Stimulated activated CD4-positive, alpha-beta T cell treated with anti-CD3 and anti-CD28 coated beads, TNF-alpha, amount 100 ng/mL, for 24 hours (primary cell): ENCODE measurements around the gene PHF19.

Experiments
- DNase-seq, 3 experiments: peaks; one replicate each; pipeline ENCODE4 v3.0.0-alpha.2; 2020; ENCODE audit warnings: low read depth in 3 of 3

PHF19 gene

DNA sequence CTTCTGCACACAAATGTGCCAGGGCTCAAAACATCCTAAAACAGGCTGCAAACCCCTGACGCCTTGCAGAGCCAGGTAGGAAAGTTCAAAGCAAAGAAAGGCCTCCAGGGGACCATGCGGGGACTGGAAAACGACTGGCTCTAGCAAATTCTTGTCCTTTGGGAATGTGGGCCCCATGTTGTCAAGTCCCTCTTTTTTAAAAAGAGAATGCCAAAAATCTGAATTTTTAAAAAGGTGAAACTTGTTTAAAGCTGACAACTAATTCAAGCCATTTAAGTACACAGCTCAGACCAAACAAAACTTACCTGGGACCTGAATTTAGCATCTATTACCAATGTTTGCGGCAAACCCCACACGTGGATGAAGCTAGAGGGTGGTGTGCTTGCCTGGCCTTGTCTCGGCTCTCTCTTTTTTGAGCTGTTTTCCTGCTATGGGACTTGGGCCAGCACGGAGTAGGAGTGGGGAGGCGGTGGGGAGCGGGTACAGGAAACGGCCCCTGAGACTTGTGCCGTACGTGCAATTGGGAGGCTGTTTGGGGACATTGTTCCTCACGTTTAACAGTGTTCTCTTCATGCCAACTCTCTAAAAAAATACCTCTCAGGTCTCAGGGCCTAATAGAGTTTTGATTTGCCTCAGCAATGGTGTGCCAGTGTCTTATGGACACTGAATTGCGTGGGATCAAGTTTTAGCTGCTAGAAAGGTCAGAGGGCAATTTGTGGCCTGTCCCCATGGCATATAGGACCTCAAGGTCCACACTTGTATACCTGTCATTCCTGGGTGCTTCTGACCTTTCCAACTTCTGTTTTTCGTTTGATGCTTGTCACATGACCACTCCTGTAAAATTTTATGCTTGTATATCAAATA, 15.1 kb upstream of the PHF19 start:
- no peak for DNase-seq

DNA sequence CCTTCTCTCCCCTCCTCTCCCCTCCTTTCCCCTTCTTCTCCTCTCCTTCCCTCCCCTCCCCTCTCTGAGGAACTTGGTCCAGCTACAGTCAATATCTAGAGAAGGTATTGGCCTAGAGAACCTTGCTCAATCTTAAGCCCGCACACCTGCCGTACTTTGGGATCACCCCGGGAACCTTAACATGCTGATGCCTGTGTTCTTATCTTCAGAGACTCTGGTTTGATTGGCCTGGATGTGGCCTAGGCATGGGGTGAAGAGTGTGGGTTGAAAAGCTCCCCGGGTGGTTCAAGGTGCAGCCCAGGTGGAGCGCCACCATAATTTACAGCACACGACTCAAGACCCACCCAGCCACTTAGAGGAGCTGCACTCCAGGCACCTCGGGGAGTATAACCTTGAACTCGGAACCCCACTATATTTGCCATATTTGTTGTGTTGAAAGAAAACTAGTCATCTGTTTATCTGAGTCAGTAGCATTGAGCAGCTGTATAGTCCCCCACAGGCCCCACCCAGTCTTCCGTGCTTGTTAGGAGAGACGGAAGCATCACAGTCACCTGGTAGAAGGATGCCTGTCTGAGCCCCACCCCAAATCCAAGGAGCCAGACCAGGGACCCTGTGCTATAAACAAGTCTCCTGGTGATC, 14.4 kb upstream of the PHF19 start:
- DNase-seq, result peak in 1 of 3 experiments; percentile 68

DNA sequence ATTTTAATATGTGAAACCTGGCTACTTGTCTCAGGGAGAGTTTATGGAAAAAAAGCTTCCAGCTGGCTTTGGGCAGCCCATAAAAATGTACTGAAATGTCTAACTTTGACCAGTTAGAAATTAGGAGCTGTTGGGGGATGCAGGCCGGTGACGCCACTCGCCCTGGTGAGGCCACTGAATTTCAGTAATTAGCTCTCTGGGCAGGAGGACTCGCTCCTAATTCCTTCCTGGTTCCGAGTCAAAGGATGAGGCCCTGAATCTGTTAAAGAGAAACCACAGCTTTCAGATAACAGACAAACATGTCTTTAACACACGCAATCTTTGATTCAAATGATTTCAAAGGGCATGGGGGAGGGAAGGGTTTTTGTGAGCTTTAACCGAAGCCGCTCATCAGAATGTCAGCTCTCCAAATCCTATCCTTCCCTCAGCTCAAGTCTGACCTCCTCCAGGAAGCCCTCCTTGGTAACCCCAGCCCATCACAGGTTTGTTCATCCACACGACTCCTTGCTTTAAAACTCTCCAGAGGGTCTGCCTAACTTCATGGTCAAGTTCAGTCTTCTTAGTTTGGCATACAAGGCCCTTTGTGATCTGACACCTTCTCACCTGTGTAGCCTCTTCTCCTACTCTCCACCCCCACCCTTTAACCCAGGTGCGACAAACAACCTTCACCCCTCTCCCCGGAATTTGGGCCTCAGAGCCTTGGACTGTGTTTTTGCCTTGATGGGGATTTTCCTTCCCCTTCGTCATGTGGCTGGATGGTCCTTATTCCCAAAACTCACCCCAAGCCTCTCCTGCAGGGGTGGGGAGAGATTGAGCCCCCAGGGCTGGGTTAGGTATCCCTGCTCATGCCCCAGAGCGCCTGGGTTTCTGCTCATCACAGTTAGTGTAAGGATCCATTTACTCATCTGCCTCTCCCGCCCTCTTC, 13.6 kb upstream of the PHF19 start:
- DNase-seq, result no peak

DNA sequence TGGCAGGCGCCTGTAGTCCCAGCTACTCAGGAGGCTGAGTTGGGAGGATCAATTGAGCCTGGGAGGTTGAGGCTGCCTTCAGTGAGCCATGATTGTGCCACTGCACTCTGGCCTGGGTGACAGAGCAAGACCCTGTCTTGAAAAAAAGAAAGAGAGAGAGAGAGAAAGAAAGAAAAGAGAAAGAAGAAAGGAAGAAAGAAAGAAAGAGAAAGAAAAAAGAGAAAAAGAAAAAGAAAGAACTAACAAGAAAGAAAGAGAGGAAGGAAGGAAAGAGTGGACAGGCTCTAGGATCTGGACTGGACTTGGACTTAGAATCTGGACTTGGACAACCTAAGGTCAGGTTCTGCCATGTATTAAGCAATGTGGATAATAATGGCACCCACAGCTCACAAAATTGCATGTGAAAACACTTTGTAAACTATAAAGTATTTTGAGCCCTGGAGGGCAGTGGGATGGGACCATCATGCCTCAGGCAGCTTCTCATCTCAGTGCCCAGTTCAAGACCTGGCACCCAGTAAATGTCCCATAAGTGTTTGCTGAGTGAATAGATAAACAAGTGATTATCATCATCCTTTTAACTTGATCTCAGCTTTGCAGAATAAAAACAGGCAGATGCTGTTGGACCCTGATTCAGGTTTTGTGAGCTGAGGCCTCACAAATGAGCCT, 12.8 kb upstream of the PHF19 start:
- no peak for DNase-seq

DNA sequence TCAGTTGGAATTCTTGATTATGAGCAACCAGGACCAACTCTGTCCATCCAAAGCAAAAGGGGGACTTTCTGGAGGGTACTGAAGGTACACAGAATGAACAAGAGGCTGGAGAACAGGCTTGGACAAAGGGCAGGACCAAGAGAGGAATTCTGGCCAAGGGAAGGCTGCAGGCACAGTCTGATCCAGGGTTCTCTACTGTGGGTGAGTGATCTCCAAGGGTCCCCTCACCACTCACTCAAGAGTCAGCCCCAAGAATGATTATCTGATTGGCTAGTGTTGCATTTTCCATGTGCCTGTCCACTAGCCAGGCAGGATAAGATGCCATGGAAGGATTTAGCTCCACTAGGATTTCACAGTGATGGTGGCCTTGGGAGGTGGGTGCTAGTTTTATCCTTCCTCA, 11.6 kb upstream of the PHF19 start:
- no peak for DNase-seq

DNA sequence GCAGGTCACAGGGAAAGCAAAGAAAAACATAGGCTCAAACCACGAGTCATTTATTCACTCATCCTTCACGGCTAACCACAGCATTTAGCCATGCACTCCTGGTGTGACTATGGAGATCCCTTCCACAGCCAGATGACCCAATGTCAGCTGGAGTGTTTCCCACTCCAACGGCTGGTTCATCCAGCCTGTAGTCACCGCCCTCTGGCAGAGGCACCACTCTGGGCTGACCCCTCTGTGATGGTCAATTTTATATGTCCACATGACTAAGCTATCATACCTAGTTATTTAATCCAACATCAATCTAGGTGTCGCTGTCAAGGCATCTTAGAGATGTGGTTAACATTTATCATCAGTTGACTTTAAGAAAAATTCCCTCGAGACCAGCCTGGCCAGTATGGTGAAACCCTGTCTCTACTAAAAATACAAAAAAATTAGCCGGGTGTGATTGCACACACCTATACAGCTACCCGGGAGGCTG, 9.5 kb upstream of the PHF19 start:
- DNase-seq, result no peak

DNA sequence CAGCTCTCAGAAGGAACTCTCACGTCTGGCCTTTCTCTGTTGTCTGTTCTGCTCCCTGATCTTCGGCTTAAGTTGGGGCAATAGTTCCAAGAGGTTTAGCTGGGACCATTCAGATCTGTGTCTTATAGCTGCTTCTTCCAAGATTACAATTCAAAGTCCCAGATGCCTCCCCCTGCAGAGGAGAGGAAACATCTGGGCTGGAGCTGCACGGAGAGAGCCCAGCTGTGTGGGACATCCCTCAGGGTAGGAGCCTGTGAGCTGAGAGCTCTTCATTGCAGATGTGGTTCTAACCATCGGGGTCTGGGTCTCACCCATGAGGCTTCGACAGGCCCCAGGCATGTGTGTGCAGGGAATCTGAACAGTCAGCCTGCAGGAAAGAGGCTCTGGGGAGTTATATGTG, 9.0 kb upstream of the PHF19 start:
- DNase-seq, result no peak

DNA sequence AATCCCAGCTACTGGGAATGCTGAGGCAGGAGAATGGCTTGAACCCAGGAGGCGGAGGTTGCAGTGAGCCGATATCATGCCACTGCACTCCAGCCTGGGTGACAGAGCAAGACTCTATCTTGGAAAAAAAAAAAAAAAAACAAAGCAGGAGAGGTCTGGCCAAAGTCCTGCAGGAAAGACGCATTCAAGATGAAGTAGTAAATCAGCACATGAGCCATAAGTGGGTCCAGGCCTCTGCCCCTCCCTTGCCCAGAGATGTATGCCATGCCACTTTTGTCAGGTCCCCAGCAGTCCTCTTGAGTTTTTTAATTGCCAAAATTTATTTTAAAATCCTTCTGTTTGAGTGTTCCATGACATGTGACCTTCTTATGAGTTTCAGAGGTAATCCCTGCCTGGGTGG, 8.5 kb upstream of the PHF19 start:
- no peak for DNase-seq

DNA sequence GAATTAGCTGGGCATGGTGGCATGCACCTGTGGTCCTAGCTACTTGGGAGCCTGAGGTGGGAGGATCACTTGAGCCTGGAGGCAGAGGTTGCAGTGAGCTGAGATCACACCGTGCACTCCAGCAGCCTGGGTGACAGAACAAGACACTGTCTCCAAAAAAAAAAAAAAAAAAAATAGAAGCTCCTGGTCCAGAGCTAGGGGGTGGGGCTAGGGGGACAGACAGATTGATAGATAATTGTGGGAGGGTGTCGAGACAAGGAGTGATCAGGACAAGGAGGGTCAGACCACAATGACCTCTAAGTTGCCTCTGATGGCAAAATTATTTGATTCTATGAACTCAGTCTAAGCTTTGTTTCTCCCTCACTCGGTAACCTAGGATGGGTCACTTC, 6.6 kb upstream of the PHF19 start:
- no peak for DNase-seq

DNA sequence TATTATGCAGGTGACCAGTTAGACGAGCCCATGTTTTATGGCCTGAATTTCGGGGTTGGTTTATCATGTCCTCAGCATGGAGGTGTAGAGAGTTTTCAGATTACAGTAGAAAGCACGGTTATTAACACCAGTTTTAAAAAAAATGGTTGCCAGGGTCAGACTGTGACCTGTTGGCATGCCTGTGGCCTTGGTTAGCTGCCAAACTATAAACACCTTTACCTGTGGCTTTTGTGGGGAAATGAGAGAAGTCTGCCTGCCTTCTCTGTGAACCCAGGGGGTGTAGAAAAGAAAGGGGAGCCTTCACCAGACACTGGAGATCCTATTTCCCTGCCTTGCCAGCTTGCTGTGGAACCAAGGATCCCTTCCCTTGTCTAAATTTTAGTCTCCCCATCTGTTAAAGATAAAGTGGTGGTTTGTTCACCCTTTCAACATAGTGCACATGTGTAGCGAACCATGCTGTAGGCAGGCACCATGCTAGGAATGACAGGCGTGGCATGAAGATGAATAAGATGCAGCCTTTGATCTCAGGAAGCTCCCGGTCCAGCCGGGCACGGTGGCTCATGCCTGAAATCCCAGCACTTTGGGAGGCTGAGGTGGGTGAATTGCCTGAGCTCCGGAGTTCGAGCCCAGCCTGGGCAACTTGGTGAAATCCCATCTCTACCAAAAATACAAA, 6.1 kb upstream of the PHF19 start:
- DNase-seq, result no peak

DNA sequence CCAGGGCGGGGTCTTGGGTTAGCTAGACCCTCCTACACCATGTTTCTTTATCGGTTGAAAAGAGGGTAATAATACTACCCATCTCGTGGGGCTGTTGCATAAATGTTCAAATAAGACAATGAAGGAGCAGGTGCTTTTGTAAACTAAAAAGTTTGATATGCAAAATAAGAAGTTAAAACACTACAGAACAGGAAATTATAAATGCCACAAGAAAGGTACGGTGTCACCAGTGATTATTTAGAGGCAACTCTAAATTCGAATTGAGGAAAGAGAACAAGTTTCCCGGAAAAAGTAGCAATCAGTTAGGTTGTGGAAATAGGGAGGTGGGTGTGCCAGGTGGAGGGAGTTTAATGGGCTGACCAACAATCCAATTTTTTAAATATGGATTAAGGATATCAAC, 2.5 kb upstream of the PHF19 start:
- no peak for DNase-seq

DNA sequence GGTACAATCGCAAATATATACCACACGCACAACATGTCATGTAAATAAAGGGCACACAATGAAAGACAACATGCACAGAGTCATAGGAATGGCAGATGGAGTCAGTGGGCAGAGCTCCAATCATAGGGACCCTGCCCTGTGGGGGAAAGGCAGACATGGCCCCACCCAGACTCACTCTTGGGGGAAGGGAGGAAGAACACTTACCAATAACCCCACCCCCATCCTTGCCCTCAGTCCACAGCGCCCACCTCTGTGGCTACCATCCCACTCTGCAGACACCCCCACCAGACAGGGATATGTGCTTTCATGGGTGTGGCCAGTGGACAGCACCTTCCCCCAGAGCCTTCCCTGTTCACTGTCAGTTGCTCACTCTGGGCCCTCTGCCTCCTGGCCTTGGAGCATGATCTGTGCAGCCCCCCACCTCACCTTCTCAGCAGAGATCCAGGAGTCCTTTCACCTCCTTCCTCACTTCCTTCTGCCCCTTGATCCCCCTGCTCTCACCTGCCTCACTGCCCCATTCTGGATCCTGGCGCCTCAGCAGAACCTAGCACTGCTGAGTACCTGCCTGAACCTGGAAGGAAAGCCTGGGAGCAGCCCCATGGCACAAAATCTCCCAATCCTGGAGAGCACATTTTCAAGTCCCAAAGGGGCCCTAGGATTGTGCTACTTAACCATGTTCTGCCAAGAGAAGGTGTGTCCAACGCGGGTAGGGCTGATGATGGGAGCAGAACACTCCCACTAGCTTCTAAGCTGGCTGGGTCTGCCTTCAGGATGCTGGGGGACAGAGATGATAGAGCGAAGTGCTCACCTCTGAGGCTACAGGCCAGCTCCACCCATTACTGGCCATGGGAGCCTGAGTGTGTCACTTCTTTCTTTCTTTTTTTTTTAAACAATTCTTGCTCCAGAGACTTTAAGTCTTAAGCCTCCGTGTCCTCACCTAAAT, 1.5 kb upstream of the PHF19 start:
- DNase-seq, result no peak

DNA sequence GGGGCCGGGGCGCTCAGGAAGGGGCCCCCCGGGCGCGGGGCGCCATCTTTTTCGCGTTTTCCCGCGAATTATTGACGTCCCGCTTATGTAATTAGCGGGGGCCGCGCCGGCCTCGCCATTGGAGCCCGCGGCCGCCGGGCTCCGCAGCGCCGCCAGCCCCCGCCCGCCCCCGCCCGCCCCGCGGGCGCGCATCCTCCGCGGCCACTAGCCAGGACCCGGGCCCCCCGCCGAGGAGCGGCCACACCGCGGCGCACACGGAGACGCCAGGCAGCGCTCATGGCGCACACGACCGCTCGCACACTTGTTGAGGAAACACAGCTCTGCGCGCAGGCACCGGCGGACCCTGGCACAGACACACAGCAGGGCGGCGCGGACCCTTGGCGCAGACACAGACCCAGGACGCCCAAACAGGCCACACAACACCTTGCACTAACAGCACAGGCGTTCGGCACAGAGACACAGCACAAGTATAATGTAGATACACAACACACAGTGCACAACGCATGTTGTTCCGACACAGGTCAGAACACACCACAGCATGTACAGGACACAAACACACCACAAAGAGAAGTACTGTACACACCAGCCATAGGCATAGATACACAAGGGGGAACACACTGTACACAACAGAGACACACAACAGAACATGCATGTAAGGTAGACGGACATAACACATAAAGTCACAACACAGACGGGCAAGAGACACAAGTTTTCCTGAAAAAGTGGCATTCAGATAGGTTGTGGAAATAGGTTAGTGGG, 467 bp upstream of the PHF19 start:
- DNase-seq, result peak in 2 of 3 experiments; percentile 49 to 81

DNA sequence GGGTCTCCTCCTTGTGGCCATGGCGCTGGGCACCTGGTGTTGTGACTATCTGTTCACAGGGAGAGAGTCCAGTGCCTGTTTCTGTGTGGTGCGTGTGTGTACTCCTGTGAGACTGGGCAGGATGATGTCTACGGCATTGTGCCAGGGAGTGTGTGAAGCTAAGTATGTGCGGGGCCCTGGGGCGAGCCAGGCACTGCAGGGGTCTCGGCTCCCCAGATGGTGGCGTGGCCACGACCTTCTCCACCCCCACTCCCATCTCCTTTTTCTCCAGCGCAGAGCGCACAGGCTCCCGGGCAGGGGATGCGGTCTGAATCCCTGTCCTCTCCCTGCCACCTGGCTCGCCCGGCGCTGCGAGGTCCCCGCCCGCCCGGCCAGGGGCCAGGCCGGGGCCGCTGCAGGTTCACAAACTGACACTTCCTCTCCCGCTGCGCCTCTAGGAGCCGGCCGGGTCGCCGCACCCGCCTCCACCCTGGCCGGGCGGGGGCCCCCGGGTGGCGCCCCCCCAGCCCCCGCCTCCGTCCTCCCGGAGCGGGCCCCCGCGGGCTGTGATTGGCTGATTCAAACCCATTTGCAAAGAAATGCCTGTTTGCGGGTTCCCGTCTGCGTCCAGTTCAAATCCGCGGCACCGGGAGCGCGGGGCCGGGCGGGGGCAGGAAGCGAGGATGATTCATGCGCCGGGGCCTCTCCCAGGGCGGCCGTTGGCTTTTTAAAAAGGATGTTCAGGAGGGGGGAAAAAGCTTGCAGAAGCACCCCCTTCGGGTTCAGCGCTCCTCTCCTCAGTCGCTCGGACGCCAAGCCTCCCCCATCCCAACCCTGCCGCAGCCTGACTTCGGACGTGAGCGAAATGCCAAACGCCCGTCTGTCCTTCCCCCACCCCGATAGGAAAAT, 790 bp downstream of the PHF19 start:
- peak; percentile 64 to 92 (median 73) for DNase-seq

DNA sequence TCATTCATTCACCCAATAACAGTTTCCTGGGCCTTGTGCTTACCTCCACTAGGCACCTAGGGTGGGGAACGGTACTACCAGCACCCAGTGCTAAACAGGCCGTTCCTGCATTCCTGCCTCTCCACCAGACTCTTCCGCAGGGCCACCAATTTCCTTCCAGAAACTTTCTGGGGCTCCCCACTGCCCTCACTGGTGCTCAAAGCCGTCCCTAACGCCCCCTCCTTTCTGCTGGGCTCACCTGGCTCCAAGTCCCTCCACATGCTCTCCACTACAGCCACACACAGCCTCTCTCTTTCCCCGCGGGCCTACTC, 1.4 kb downstream of the PHF19 start:
- no peak for DNase-seq

DNA sequence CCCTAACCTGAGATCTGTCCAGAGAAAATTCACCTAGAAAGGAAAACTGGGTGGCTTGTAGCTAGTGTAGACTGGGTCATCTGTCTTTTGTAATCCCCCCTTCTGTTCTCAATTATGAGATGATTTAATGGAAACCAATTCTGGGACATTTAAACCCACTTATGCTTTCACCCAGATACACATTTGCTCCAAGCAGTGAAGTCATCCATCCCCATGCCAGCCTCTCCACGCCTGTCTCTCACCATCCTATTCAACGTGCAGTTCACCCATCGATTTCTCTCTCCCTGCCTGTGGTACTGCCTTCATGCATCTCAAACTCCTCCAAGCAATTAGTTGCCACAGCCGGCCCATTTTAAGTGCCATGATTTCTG, 1.8 kb downstream of the PHF19 start:
- DNase-seq, result no peak

DNA sequence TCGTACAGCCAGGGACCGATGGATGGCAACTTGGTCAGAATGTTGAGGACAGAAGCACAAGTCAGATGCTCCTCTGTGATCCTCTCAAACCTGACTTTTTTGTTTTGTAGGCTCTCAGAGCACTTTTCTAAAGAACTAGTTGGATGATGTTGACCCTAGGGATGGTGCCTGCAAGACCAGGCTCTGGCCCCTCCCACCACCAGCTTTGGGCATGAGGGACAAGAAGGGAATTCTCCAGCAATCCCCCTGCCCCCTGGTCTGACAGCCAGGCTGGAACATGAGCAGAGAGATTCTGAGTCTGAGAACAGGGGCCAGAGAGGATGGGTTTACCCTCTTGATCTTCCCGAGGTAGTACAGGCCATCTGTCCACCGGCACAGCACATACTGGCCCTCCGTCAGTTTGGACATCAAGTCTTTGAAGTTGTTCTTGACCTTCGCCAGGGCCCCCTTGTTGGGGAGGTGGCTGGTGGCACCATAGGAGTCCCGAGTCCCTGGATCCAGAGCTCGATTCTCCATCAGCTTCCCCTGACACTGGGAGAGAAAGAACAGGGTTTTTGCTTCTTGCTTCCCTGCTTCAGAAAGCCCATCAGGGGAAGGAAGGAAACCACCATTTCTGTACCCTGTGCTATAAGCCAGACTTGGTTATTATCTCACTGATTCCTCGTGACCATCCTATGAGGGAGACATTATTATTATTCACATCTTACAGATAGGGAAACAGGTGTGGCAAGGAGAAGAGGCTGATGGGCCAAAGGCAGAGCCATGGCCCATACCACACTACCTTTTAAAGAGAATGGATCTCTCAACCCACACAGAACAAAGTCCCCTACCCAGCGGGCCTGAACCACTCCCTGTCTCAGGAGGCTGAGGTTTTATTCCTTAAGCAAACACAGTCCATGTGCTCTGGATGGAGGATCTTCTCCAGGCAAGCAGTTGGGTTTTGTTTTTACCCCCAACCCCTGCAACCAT, 2.5 kb downstream of the PHF19 start:
- DNase-seq, result no peak
